Vagina (tissue), 2 donors: ENCODE measurements around the gene CENPN.

Experiments used
- POLR2AphosphoS5 ChIP-seq, 2 donors: sonication (generic); formaldehyde crosslinking; IDR thresholded peaks; one replicate each; pipeline ENCODE4 v1.9.0; 2017; ENCODE audit warnings: antibody characterized with exemption in 2 of 2, mild to moderate bottlenecking in 2 of 2, low read depth in 1 of 2; ENCODE audit not compliant: insufficient read depth in 1 of 2
- TF ChIP-seq, protein P1 (sequence below), 3 experiments: fragments of 450-650 bp in 2 of 3; fragments of 200-600 bp in 1 of 3; sonication (generic) in 1 of 3; IDR thresholded peaks; one replicate each; pipeline ENCODE4 v1.5.1; 2017 to 2019; ENCODE audit warnings: antibody characterized with exemption in 3 of 3, mild to moderate bottlenecking in 2 of 3, moderate library complexity in 2 of 3

DNA sequence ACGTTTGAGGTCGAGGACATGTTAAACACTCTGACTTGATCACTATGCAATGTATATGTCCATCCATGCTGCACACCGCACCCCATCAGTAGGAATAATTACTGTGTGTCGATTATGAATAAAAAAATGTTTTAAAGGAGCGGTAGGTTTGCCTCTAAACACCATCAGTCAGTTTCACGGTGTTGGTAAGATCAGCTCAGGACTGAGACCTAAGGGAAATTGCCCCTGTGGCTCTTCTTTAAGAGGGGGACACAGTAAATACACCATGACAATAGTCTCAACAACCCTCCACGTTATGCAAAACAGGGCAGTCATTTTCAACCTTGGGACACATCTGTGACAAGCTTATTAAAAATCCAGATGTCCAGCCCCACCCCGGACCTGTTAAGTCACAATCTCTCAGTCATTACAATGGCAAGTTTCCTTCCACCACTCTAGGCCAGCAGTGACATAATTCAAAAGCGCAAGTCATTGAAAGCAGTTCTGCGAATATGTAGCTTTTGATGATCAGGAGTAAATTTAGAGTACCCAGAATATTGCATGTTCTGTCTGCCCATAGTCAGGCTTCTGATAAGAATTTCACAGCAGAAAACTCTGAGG, 29.8 kb downstream of the CENPN start:
- TF ChIP-seq, protein P1, sequence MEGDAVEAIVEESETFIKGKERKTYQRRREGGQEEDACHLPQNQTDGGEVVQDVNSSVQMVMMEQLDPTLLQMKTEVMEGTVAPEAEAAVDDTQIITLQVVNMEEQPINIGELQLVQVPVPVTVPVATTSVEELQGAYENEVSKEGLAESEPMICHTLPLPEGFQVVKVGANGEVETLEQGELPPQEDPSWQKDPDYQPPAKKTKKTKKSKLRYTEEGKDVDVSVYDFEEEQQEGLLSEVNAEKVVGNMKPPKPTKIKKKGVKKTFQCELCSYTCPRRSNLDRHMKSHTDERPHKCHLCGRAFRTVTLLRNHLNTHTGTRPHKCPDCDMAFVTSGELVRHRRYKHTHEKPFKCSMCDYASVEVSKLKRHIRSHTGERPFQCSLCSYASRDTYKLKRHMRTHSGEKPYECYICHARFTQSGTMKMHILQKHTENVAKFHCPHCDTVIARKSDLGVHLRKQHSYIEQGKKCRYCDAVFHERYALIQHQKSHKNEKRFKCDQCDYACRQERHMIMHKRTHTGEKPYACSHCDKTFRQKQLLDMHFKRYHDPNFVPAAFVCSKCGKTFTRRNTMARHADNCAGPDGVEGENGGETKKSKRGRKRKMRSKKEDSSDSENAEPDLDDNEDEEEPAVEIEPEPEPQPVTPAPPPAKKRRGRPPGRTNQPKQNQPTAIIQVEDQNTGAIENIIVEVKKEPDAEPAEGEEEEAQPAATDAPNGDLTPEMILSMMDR (IDR thresholded peaks at IDR 0.05): no peak
- TF ChIP-seq POLR2AphosphoS5 (IDR thresholded peaks at IDR 0.05; ENCODE audit: insufficient read depth in 1 of 2, low read depth in 1 of 2): no peak
